Measurements from ENCODE around the gene CRP.
"Not testable (repeated sequence)": the region's sequence is repeated elsewhere in the genome, so short reads cannot be mapped to it uniquely, and the experiment has no call there.

The CRP gene

DNA sequence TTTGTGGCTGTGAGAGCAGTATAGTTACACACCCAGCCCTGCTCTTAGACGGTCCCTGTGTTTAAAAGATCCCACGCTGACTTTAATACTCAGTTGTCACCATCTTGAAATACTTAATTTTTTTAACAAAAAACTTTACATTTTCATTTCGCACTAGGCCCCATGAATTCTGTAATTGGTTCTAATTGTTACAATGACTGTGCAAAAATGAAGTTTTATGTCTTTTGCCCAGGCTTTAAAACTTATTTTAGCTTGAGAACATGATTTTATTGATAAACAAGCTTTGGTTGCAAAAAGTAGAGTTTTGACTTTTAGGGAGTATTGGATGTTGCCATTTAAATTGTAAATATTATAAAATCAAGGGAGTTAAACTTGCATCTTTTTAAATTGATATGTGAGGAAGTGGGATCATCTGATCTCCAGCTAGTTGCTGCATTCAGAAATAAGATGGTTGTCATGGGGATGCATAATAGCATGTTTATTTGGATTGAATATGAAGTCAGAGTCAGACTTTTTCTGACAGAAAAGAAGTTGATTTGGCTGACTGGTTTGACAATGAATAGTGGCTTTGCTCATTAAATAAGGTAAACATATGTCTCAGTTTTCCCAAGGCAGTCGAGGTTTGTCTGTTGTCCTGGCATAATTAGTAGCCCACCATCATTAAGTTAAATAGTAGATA, 23.0 kb upstream of the CRP start:
- TF ChIP-seq, protein P1, sequence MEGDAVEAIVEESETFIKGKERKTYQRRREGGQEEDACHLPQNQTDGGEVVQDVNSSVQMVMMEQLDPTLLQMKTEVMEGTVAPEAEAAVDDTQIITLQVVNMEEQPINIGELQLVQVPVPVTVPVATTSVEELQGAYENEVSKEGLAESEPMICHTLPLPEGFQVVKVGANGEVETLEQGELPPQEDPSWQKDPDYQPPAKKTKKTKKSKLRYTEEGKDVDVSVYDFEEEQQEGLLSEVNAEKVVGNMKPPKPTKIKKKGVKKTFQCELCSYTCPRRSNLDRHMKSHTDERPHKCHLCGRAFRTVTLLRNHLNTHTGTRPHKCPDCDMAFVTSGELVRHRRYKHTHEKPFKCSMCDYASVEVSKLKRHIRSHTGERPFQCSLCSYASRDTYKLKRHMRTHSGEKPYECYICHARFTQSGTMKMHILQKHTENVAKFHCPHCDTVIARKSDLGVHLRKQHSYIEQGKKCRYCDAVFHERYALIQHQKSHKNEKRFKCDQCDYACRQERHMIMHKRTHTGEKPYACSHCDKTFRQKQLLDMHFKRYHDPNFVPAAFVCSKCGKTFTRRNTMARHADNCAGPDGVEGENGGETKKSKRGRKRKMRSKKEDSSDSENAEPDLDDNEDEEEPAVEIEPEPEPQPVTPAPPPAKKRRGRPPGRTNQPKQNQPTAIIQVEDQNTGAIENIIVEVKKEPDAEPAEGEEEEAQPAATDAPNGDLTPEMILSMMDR (IDR thresholded peaks at IDR 0.05; ENCODE audit: borderline replicate concordance, control extremely low read depth, extremely low read depth, insufficient read depth, missing control alignments): no peak
- DNase-seq (ENCODE audit: low spot score): no peak
- in situ Hi-C loops (cut with MboI; ENCODE audit: low sequenced_read_pairs, unreplicated experiment): no loop called here

DNA sequence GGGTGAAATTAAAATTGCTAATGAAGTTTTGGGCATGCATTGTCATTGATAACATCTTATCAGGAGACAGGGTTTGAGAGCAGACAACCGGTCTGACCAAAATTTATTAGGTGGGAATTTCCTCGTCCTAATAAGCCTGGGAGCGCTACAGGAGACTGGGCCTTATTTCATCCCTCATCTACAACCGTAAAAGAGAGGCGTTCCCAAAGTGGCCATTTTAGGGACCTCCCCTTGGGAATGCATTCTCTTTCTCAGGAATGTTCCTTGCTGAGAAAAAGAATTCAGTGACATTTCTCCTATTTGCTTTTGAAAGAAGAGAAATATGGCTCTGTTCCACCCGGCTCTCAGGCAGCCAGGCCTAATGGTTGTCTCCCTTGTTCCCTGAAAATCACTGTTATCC, 8.8 kb upstream of the CRP start:
- DNase-seq (ENCODE audit: low spot score); in situ Hi-C loops (cut with MboI; ENCODE audit: low sequenced_read_pairs, unreplicated experiment): not testable (repeated sequence)

DNA sequence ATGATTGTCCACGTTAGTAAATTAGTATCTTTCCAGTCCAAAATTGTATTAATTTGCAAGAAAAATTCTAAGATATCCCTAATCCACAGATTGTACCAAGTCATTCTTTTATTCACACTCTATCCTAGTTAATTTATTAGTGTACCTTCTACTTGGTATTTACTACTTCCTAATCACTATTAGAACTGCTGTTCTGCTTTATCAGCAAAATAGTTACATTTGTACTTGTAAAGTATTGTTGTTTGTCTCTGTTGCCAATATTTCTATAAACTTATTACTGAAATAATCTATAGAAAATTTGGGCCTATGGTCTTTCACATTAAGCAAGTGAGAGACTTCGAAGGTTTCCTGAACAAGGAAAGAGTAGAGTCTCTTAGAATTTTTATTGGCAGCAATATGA, 5.6 kb upstream of the CRP start:
- TF ChIP-seq, protein P1 (IDR thresholded peaks at IDR 0.05; ENCODE audit: borderline replicate concordance, control extremely low read depth, extremely low read depth, insufficient read depth, missing control alignments): no peak
- DNase-seq (ENCODE audit: low spot score): no peak
- in situ Hi-C loops (cut with MboI; ENCODE audit: low sequenced_read_pairs, unreplicated experiment): no loop called here

DNA sequence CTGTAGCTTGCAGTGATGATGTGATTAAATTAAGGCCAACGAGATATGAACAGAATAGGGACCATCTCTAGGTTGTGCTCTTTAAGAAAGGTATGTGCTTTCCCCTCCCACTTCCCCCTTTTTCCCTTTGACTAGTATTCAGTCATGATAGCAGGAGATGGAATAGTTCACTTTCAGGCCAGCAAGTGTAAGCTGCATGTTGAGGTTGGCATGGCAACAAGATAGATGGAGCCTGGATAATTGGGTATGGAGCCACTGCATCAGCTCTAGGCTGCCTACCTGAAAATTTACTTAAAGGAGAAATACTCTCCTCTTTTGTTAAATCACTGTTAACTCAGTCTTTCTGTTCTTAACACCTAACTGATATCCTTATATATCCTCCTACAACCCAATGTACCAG, 1.5 kb upstream of the CRP start:
- in situ Hi-C loops (cut with MboI; ENCODE audit: low sequenced_read_pairs, unreplicated experiment): no loop called here
- no peak for DNase-seq (ENCODE audit: low spot score)
- TF ChIP-seq, protein P1 (IDR thresholded peaks at IDR 0.05; ENCODE audit: borderline replicate concordance, control extremely low read depth, extremely low read depth, insufficient read depth, missing control alignments): no peak

DNA sequence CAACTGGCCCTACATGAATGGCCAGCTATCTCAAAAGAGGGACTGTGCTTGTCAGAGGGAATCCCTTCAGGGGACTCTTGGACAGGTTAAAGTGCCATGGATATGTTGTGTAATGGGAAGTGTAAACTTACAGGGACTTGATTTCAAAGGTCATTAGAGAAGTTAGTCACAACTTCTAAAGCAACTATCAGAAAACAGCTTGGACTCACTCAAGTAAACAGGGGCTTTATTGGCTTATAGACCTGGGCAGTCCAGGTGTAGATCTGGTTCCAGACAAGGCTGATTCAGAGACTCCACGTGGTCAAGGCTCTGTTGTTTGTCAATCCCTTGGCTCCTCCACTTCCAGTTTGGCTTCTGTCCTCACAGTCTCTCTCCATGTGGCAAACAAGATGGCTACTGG, 2.3 kb downstream of the CRP start:
- in situ Hi-C loops (cut with MboI; ENCODE audit: low sequenced_read_pairs, unreplicated experiment): no loop called here
- no peak for DNase-seq (ENCODE audit: low spot score)
- TF ChIP-seq, protein P1 (IDR thresholded peaks at IDR 0.05; ENCODE audit: borderline replicate concordance, control extremely low read depth, extremely low read depth, insufficient read depth, missing control alignments): no peak

DNA sequence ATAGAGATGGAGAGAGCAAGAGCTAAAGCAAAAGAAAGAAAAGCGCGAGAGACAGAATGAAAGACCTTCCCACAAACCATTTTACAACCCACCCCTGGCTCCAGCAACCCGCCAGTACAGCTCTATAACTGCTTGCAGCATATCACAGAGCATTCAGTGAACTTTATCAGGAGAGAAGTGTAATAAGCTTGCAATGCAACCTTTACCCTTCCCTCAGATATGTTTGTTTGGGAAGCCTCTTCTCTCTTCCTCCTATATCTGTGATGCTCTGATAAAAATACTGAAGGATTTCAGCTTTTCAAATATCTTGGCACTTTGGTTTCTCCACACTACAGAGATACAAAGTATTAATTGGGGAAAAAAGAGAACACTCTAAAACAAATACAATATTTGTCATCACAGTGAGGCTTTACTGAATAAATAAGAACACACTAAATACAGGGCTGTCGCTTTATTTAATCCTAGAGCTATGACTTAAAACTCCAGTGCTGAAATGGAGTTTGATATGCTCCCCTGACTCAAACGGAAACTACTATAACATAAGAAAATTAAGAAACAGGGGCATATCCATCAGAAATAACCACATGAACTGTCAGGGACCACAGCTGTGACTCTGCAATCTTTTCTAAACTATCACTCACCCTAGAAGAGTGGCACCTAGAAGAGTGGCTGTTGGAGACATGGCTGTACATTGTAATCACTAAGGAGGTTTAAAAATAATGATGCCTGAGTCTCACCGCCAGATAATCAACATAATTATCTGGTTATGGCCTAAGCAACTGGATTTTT, 6.7 kb downstream of the CRP start:
- TF ChIP-seq, protein P1 (IDR thresholded peaks at IDR 0.05; ENCODE audit: borderline replicate concordance, control extremely low read depth, extremely low read depth, insufficient read depth, missing control alignments): no peak
- no peak for DNase-seq (ENCODE audit: low spot score)
- in situ Hi-C loops (cut with MboI; ENCODE audit: low sequenced_read_pairs, unreplicated experiment): no loop called here

DNA sequence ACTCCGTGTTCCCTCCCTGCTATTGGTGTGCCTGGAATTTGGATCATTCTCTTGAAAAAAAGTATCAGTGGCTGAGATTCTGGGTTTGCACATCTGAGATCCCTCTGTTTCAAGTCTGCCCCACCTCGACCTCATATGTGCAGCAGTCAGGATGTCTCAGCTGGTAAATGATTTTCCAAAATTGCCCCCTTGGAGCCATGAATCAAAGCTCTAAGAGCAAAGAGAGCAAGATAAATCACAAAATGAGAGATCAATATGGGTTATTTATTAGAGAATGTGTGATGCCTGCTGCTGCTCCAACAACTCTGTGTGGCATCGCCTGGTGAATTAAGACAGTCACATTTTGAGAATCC, 8.5 kb downstream of the CRP start:
- TF ChIP-seq, protein P1 (IDR thresholded peaks at IDR 0.05; ENCODE audit: borderline replicate concordance, control extremely low read depth, extremely low read depth, insufficient read depth, missing control alignments): no peak
- in situ Hi-C loops (cut with MboI; ENCODE audit: low sequenced_read_pairs, unreplicated experiment): no loop called here
- DNase-seq (ENCODE audit: low spot score): no peak

Measured in GM13976 (cell line).